Tibial artery (tissue), 4 donors: ENCODE measurements around the gene ALDH1L2.

Experiments used
- DNase-seq, 2 donors: peaks; one replicate each; pipeline ENCODE4 v3.0.0-alpha.2; 2019
- H3K27ac ChIP-seq, 2 donors: fragments of 200-600 bp; sonication (generic) in 1 of 2; 1 replicate in 1 of 2; 2 replicates in 1 of 2; pipeline ENCODE4 v1.5.1; 2018 to 2019; ENCODE audit warnings: mild to moderate bottlenecking in 1 of 2
- H3K27me3 ChIP-seq, 2 donors: fragments of 200-600 bp; sonication (generic) in 1 of 2; one replicate each; pipeline versions ENCODE4 v1.5.1 to v1.6.0; 2016 to 2019
- H3K36me3 ChIP-seq, 3 donors: fragments of 200-600 bp; sonication (generic) in 2 of 3; one replicate each; pipeline ENCODE4 v1.5.1; 2016 to 2019; ENCODE audit warnings: mild to moderate bottlenecking in 2 of 3
- H3K4me1 ChIP-seq, 4 donors: fragments of 200-600 bp; sonication (generic) in 2 of 4; 1 replicate in 3 of 4; 2 replicates in 1 of 4; pipeline ENCODE4 v1.5.1; 2016 to 2019
- H3K4me3 ChIP-seq, 2 donors: fragments of 200-600 bp; sonication (generic) in 1 of 2; 1 replicate in 1 of 2; 2 replicates in 1 of 2; pipeline ENCODE4 v1.5.1; 2018 to 2019; ENCODE audit warnings: mild to moderate bottlenecking in 2 of 2
- H3K9me3 ChIP-seq, 3 donors: fragments of 200-600 bp; sonication (generic) in 1 of 3; one replicate each; pipeline ENCODE4 v1.5.1; 2016 to 2019
- CTCF ChIP-seq, 2 experiments: fragments of 200-600 bp in 1 of 2; fragments of 450-650 bp in 1 of 2; IDR thresholded peaks; one replicate each; pipeline ENCODE4 v1.5.1; 2017 to 2019; ENCODE audit warnings: antibody characterized with exemption in 2 of 2, mild to moderate bottlenecking in 1 of 2, moderate library complexity in 1 of 2
- intact Hi-C: fragments of 100-400 bp; cut with DNase I; formaldehyde crosslinking; loops from one replicate; pipeline ENCODE4 v1.15.0; 2023; ENCODE audit warnings: low total_unique reads

The ALDH1L2 gene

GRCh38 chr12:105109465-105110212, 25.4 kb upstream of the ALDH1L2 start:
- H3K4me1 ChIP-seq: peaks cover 0 to 61% (median 16%) of the 10 kb centered on the region in 4 donors
- H3K27ac ChIP-seq: peak overlapping the region; percentile 29 to 94
- intact Hi-C loops: no loop called here
- TF ChIP-seq CTCF (IDR thresholded peaks at IDR 0.05): no peak
- peak overlapping the region; percentile 71 to 89 for H3K4me3 ChIP-seq
- H3K27me3 ChIP-seq: no peaks in the 10 kb centered on the region
- peaks cover 7 to 12% (median 8%) of the 10 kb centered on the region in 3 donors for H3K36me3 ChIP-seq
- no peak for DNase-seq
- no peaks in the 10 kb centered on the region for H3K9me3 ChIP-seq

GRCh38 chr12:105107494-105108371, 23.5 kb upstream of the ALDH1L2 start, which contains the start of gene WASHC4:
Gene WASHC4 (plus strand): TSS chr12:105107731. CDS start chr12:105107801, 70 bp downstream.
- intact Hi-C loops: no loop called here
- H3K4me1 ChIP-seq: peaks cover 0 to 48% (median 16%) of the 10 kb centered on the region in 4 donors
- peaks cover 0 to 11% (median 7%) of the 10 kb centered on the region in 3 donors for H3K36me3 ChIP-seq
- DNase-seq: peak; percentile 95 to 97
- peak within 1 kb of the TSS; percentile 94 to 96 for H3K27ac ChIP-seq
- H3K27me3 ChIP-seq: no peaks in the 10 kb centered on the region
- TF ChIP-seq CTCF (IDR thresholded peaks at IDR 0.05): no peak
- no peaks in the 10 kb centered on the region for H3K9me3 ChIP-seq
- H3K4me3 ChIP-seq: peak within 1 kb of the TSS; percentile 71 to 89

- Histone ChIP-seq H3K4me3 (peak overlapping the region; percentile 71 to 89), H3K9me3 (no peaks in the 10 kb centered on the region), H3K27ac (peak overlapping the region; percentile 94 to 96), H3K4me1 (peaks cover 0 to 45% (median 16%) of the 10 kb centered on the region in 4 donors), H3K36me3 (peaks cover 0 to 5% (median 2%) of the 10 kb centered on the region in 3 donors), H3K27me3 (no peaks in the 10 kb centered on the region)
- no peak for TF ChIP-seq CTCF (IDR thresholded peaks at IDR 0.05)
- no peak for DNase-seq
- intact Hi-C loops: no loop called here
Measured at GRCh38 chr12:105107171-105107493, 22.9 kb upstream of the ALDH1L2 start.

GRCh38 chr12:105106621-105107020, 22.4 kb upstream of the ALDH1L2 start:
- intact Hi-C loops: no loop called here
- DNase-seq: no peak
- no peak for TF ChIP-seq CTCF (IDR thresholded peaks at IDR 0.05)
- no peaks in the 10 kb centered on the region for H3K9me3 ChIP-seq
- no peaks in the 10 kb centered on the region for H3K27me3 ChIP-seq
- peak overlapping the region; percentile 94 to 96 for H3K27ac ChIP-seq
- peaks cover 0 to under 1% (median 0%) of the 10 kb centered on the region in 3 donors for H3K36me3 ChIP-seq
- H3K4me3 ChIP-seq: peak overlapping the region; percentile 71 to 89
- peaks cover 0 to 40% (median 16%) of the 10 kb centered on the region in 4 donors for H3K4me1 ChIP-seq

- H3K4me1 ChIP-seq: peaks cover 0 to 21% (median 4%) of the 10 kb centered on the region in 4 donors
- TF ChIP-seq CTCF (IDR thresholded peaks at IDR 0.05): no peak
- no peaks in the 10 kb centered on the region for H3K36me3 ChIP-seq
- no peak for DNase-seq
- intact Hi-C loops: no loop called here
- H3K4me3 ChIP-seq: no peak overlapping the region
- no peaks in the 10 kb centered on the region for H3K9me3 ChIP-seq
- no peak overlapping the region for H3K27ac ChIP-seq
- H3K27me3 ChIP-seq: no peaks in the 10 kb centered on the region
Measured at GRCh38 chr12:105104762-105105161, 20.5 kb upstream of the ALDH1L2 start.
